Trophoblast cell (in vitro differentiated cells and primary cell): ENCODE results near the gene ZSCAN20.
"Not testable (repeated sequence)": the region's sequence is repeated elsewhere in the genome, so short reads cannot be mapped to it uniquely, and the experiment has no call there.

Source experiments
- DNase-seq, 2 donors: peaks; one replicate each; pipeline ENCODE4 v3.0.0-alpha.2; 2016
- H2AFZ ChIP-seq: 2 replicates; pipeline ENCODE4 v1.6.1; 2013; ENCODE audit warnings: low read length, moderate library complexity, mild to moderate bottlenecking; ENCODE audit not compliant: insufficient read depth, poor library complexity
- H2AK5ac ChIP-seq: 2 replicates; pipeline ENCODE4 v1.6.1; 2013; ENCODE audit warnings: mild to moderate bottlenecking, low read length
- H2BK120ac ChIP-seq: 2 replicates; pipeline ENCODE4 v1.6.1; 2013; ENCODE audit warnings: low read length, mild to moderate bottlenecking, moderate library complexity; ENCODE audit not compliant: insufficient read depth, poor library complexity
- H2BK12ac ChIP-seq: 2 replicates; pipeline ENCODE4 v1.6.1; 2013; ENCODE audit warnings: mild to moderate bottlenecking, low read length, moderate library complexity
- H2BK5ac ChIP-seq: 2 replicates; pipeline ENCODE4 v1.6.1; 2013; ENCODE audit warnings: low read length, low read depth, moderate library complexity, mild to moderate bottlenecking; ENCODE audit not compliant: poor library complexity
- H3K14ac ChIP-seq: 2 replicates; pipeline ENCODE4 v1.6.1; 2013; ENCODE audit warnings: mild to moderate bottlenecking, low read length
- H3K18ac ChIP-seq: 2 replicates; pipeline ENCODE4 v1.6.1; 2013; ENCODE audit warnings: mild to moderate bottlenecking, low read length
- H3K23ac ChIP-seq: 2 replicates; pipeline ENCODE4 v1.6.1; 2013; ENCODE audit warnings: low read length
- H3K27ac ChIP-seq: 2 replicates; pipeline ENCODE4 v1.5.1; 2013; ENCODE audit warnings: low read depth, mild to moderate bottlenecking, inconsistent platforms, low read length, moderate library complexity
- H3K27me3 ChIP-seq: 2 replicates; pipeline ENCODE4 v1.6.1; 2013; ENCODE audit warnings: inconsistent platforms, mild to moderate bottlenecking, low read length, moderate library complexity; ENCODE audit not compliant: insufficient read depth
- H3K36me3 ChIP-seq, 2 experiments: 1 replicate in 1 of 2; 2 replicates in 1 of 2; pipeline ENCODE4 v1.6.1; 2013; ENCODE audit warnings: low read length in 2 of 2, mild to moderate bottlenecking in 2 of 2, moderate library complexity in 1 of 2; ENCODE audit not compliant: insufficient read depth in 2 of 2, control insufficient read depth in 1 of 2
- H3K4ac ChIP-seq: 2 replicates; pipeline ENCODE4 v1.6.1; 2013; ENCODE audit warnings: low read depth, mild to moderate bottlenecking, low read length, moderate library complexity
- H3K4me1 ChIP-seq, 2 experiments: 1 replicate in 1 of 2; 2 replicates in 1 of 2; pipeline ENCODE4 v1.6.1; 2013; ENCODE audit warnings: low read length in 2 of 2, mild to moderate bottlenecking in 2 of 2, moderate library complexity in 1 of 2; ENCODE audit not compliant: insufficient read depth in 2 of 2, control insufficient read depth in 1 of 2
- H3K4me2 ChIP-seq: 2 replicates; pipeline ENCODE4 v1.6.1; 2013; ENCODE audit warnings: inconsistent platforms, mild to moderate bottlenecking, low read length, moderate library complexity
- H3K4me3 ChIP-seq: 2 replicates; pipeline ENCODE4 v1.5.1; 2013; ENCODE audit warnings: mild to moderate bottlenecking, low read depth, low read length, inconsistent platforms
- H3K79me1 ChIP-seq: one replicate; pipeline ENCODE4 v1.6.1; 2013; ENCODE audit warnings: low read length
- H3K79me2 ChIP-seq: 2 replicates; pipeline ENCODE4 v1.6.1; 2013; ENCODE audit warnings: low read length, mild to moderate bottlenecking; ENCODE audit not compliant: control insufficient read depth, insufficient read depth, poor library complexity
- H3K9ac ChIP-seq: 2 replicates; pipeline ENCODE4 v1.6.1; 2013; ENCODE audit warnings: mild to moderate bottlenecking, low read length
- H3K9me3 ChIP-seq: 2 replicates; pipeline ENCODE4 v1.6.1; 2013; ENCODE audit warnings: low read depth, mild to moderate bottlenecking, control low read depth, inconsistent platforms, low read length; ENCODE audit not compliant: insufficient read depth
- H4K12ac ChIP-seq: 2 replicates; pipeline ENCODE4 v1.6.1; 2013; ENCODE audit warnings: low read depth, mild to moderate bottlenecking, low read length, moderate library complexity
- H4K8ac ChIP-seq: 2 replicates; pipeline ENCODE4 v1.6.1; 2013; ENCODE audit warnings: low read depth, mild to moderate bottlenecking, low read length, moderate library complexity
- H4K91ac ChIP-seq: one replicate; pipeline ENCODE4 v1.6.1; 2013; ENCODE audit warnings: low read depth, mild to moderate bottlenecking, low read length, moderate library complexity
- WGBS: extraction: QIAGEN DNeasy Blood & Tissue Kit; methylation state at CpG from one replicate; pipeline ENCODE4 v1.1.7; 2013; ENCODE audit warnings: missing lambda C conversion rate; ENCODE audit not compliant: insufficient read length, insufficient coverage; ENCODE audit errors: extremely low coverage; 5-methylcytosine and 5-hydroxymethylcytosine counted together

ZSCAN20 gene

GRCh38 chr1:33507661-33508060 is 35.2 kb downstream of the ZSCAN20 start:
- no peak overlapping the region for H3K4me2 ChIP-seq
- no peak overlapping the region for H2BK5ac ChIP-seq
- H3K23ac ChIP-seq, result no peak overlapping the region
- H3K36me3 ChIP-seq, result no peaks in the 10 kb centered on the region
- H3K9ac ChIP-seq, result no peak overlapping the region
- H2AK5ac ChIP-seq, result no peak overlapping the region
- H4K12ac ChIP-seq, result no peak overlapping the region
- H3K79me2 ChIP-seq, result no peaks in the 10 kb centered on the region
- WGBS, result no CpG with 5 or more reads among the region's 3 CpGs
- H2BK120ac ChIP-seq, result no peak overlapping the region
- H3K79me1 ChIP-seq, result no peaks in the 10 kb centered on the region
- no peaks in the 10 kb centered on the region for H3K27me3 ChIP-seq
- H3K27ac ChIP-seq, result no peak overlapping the region
- no peak overlapping the region for H2AFZ ChIP-seq
- no peak overlapping the region for H3K18ac ChIP-seq
- no peak overlapping the region for H3K14ac ChIP-seq
- DNase-seq, result no peak
- no peak overlapping the region for H3K4me3 ChIP-seq
- no peak overlapping the region for H4K8ac ChIP-seq
- no peak overlapping the region for H4K91ac ChIP-seq
- H3K4me1 ChIP-seq, result peaks cover 4% of the 10 kb centered on the region in 2 experiments
- H2BK12ac ChIP-seq, result no peak overlapping the region
- no peak overlapping the region for H3K4ac ChIP-seq
- no peaks in the 10 kb centered on the region for H3K9me3 ChIP-seq

GRCh38 chr1:33508151-33508550 is 35.7 kb downstream of the ZSCAN20 start:
- Histone ChIP-seq H3K27ac (no peak overlapping the region), H2AFZ (no peak overlapping the region), H3K23ac (no peak overlapping the region), H3K4ac (no peak overlapping the region), H4K12ac (no peak overlapping the region), H2BK12ac (no peak overlapping the region), H4K91ac (no peak overlapping the region), H3K27me3 (no peaks in the 10 kb centered on the region), H2BK5ac (no peak overlapping the region), H3K4me3 (no peak overlapping the region), H3K4me2 (no peak overlapping the region), H3K18ac (no peak overlapping the region), H3K79me2 (no peaks in the 10 kb centered on the region), H3K14ac (no peak overlapping the region), H4K8ac (no peak overlapping the region), H3K36me3 (no peaks in the 10 kb centered on the region), H3K9me3 (no peaks in the 10 kb centered on the region), H3K9ac (no peak overlapping the region), H2AK5ac (no peak overlapping the region), H2BK120ac (no peak overlapping the region), H3K79me1 (no peaks in the 10 kb centered on the region), H3K4me1 (peaks cover under 1 to 1% of the 10 kb centered on the region in 2 experiments)
- no peak for DNase-seq
- WGBS, result no CpG with 5 or more reads among the region's 1 CpG

GRCh38 chr1:33509276-33509675 is 36.8 kb downstream of the ZSCAN20 start:
- H3K36me3 ChIP-seq, H3K4me3 ChIP-seq, H2BK120ac ChIP-seq, H2AFZ ChIP-seq, H3K79me1 ChIP-seq, H3K18ac ChIP-seq, H3K4ac ChIP-seq, H2BK12ac ChIP-seq, H3K4me1 ChIP-seq, H4K12ac ChIP-seq, H3K23ac ChIP-seq, H2BK5ac ChIP-seq, H4K91ac ChIP-seq, H2AK5ac ChIP-seq, H3K79me2 ChIP-seq, H3K27me3 ChIP-seq, H4K8ac ChIP-seq, H3K9me3 ChIP-seq, H3K4me2 ChIP-seq, H3K27ac ChIP-seq, H3K14ac ChIP-seq, DNase-seq, H3K9ac ChIP-seq: not testable (repeated sequence)
- WGBS, result no CpG with 5 or more reads among the region's 24 CpGs

GRCh38 chr1:33512226-33513011 is 40.0 kb downstream of the ZSCAN20 start:
- Histone ChIP-seq H3K27me3 (no peaks in the 10 kb centered on the region), H3K9me3 (peaks cover 2% of the 10 kb centered on the region), H3K23ac (no peak overlapping the region), H3K4me3 (no peak overlapping the region), H3K4me1 (no peaks in the 10 kb centered on the region), H3K79me2 (no peaks in the 10 kb centered on the region), H3K36me3 (no peaks in the 10 kb centered on the region), H4K91ac (no peak overlapping the region), H4K8ac (no peak overlapping the region), H3K27ac (no peak overlapping the region), H2BK12ac (no peak overlapping the region), H2BK5ac (no peak overlapping the region), H4K12ac (no peak overlapping the region), H2BK120ac (no peak overlapping the region), H3K4ac (no peak overlapping the region), H2AFZ (no peak overlapping the region), H3K4me2 (no peak overlapping the region), H3K14ac (no peak overlapping the region), H3K79me1 (no peaks in the 10 kb centered on the region), H3K18ac (no peak overlapping the region), H2AK5ac (no peak overlapping the region), H3K9ac (no peak overlapping the region)
- DNase-seq, result no peak
- WGBS, result no CpG with 5 or more reads among the region's 6 CpGs
